ENCODE results near the gene ATRIP.

ATRIP gene

GRCh38 chr3:48446043-48446424, 503 bp upstream of the ATRIP start:
- H3K79me2 ChIP-seq (ENCODE audit: control insufficient read depth, insufficient read depth, low read length, poor library complexity) = no peaks in the 10 kb centered on the region
- H2BK12ac ChIP-seq (ENCODE audit: low read length) = no peak overlapping the region
- H3K18ac ChIP-seq (ENCODE audit: low read length) = no peak overlapping the region
- H2AFZ ChIP-seq (ENCODE audit: insufficient read depth, low read length, poor library complexity) = peak overlapping the region; percentile 64
- H3K4me3 ChIP-seq (ENCODE audit: low read depth, low read length) = peak overlapping the region; percentile 87
- peak overlapping the region; percentile 81 for H3K4me2 ChIP-seq (ENCODE audit: low read length)
- H3K14ac ChIP-seq (ENCODE audit: low read length) = peak overlapping the region; percentile 33
- no CpG with 5 or more reads among the region's 6 CpGs for WGBS (ENCODE audit: extremely low coverage, insufficient coverage, insufficient read length)
- H3K4ac ChIP-seq (ENCODE audit: low read depth, low read length) = peak overlapping the region; percentile 41
- no peak overlapping the region for H2BK5ac ChIP-seq (ENCODE audit: low read depth, low read length, poor library complexity)
- H4K91ac ChIP-seq (ENCODE audit: low read depth, low read length) = peak overlapping the region; percentile 21
- no peak overlapping the region for H3K23ac ChIP-seq (ENCODE audit: low read length)
- H4K12ac ChIP-seq (ENCODE audit: low read depth, low read length) = peak overlapping the region; percentile 56
- peaks cover 17 to 22% of the 10 kb centered on the region in 2 experiments for H3K36me3 ChIP-seq (ENCODE audit: control insufficient read depth in 1 of 2, insufficient read depth in 2 of 2, low read length in 2 of 2)
- H3K27ac ChIP-seq (ENCODE audit: low read depth, low read length) = no peak overlapping the region
- peaks cover 9 to 10% of the 10 kb centered on the region in 2 experiments for H3K4me1 ChIP-seq (ENCODE audit: control insufficient read depth in 1 of 2, insufficient read depth in 2 of 2, low read length in 2 of 2)
- no peaks in the 10 kb centered on the region for H3K27me3 ChIP-seq (ENCODE audit: insufficient read depth, low read length)
- H2BK120ac ChIP-seq (ENCODE audit: insufficient read depth, low read length, poor library complexity) = no peak overlapping the region
- peak overlapping the region; percentile 84 for H4K8ac ChIP-seq (ENCODE audit: low read depth, low read length)
- DNase-seq = no peak
- H3K9ac ChIP-seq (ENCODE audit: low read length) = peak overlapping the region; percentile 6
- H3K79me1 ChIP-seq (ENCODE audit: low read length) = peaks cover 1% of the 10 kb centered on the region
- H2AK5ac ChIP-seq (ENCODE audit: low read length) = no peak overlapping the region
- no peaks in the 10 kb centered on the region for H3K9me3 ChIP-seq (ENCODE audit: insufficient read depth, low read depth, low read length)

- Histone ChIP-seq H3K9ac (ENCODE audit: low read length) (no peak overlapping the region), H3K9me3 (ENCODE audit: insufficient read depth, low read depth, low read length) (no peaks in the 10 kb centered on the region), H3K4ac (ENCODE audit: low read depth, low read length) (no peak overlapping the region), H3K18ac (ENCODE audit: low read length) (no peak overlapping the region), H3K4me1 (ENCODE audit: control insufficient read depth in 1 of 2, insufficient read depth in 2 of 2, low read length in 2 of 2) (peaks cover 3 to 5% of the 10 kb centered on the region in 2 experiments), H4K12ac (ENCODE audit: low read depth, low read length) (no peak overlapping the region), H2AFZ (ENCODE audit: insufficient read depth, low read length, poor library complexity) (no peak overlapping the region), H2BK120ac (ENCODE audit: insufficient read depth, low read length, poor library complexity) (no peak overlapping the region), H2BK12ac (ENCODE audit: low read length) (no peak overlapping the region), H2BK5ac (ENCODE audit: low read depth, low read length, poor library complexity) (no peak overlapping the region), H3K14ac (ENCODE audit: low read length) (no peak overlapping the region), H3K79me2 (ENCODE audit: control insufficient read depth, insufficient read depth, low read length, poor library complexity) (no peaks in the 10 kb centered on the region), H4K91ac (ENCODE audit: low read depth, low read length) (no peak overlapping the region), H2AK5ac (ENCODE audit: low read length) (no peak overlapping the region), H3K4me3 (ENCODE audit: low read depth, low read length) (no peak overlapping the region), H3K27me3 (ENCODE audit: insufficient read depth, low read length) (no peaks in the 10 kb centered on the region), H3K36me3 (ENCODE audit: control insufficient read depth in 1 of 2, insufficient read depth in 2 of 2, low read length in 2 of 2) (peaks cover 17 to 29% of the 10 kb centered on the region in 2 experiments), H3K27ac (ENCODE audit: low read depth, low read length) (no peak overlapping the region), H3K23ac (ENCODE audit: low read length) (no peak overlapping the region), H3K4me2 (ENCODE audit: low read length) (no peak overlapping the region), H4K8ac (ENCODE audit: low read depth, low read length) (no peak overlapping the region), H3K79me1 (ENCODE audit: low read length) (peaks cover 1% of the 10 kb centered on the region)
- WGBS (ENCODE audit: extremely low coverage, insufficient coverage, insufficient read length) = no CpG with 5 or more reads among the region's 1 CpG
- no peak for DNase-seq
Observed at GRCh38 chr3:48451270-48451669, 4.7 kb downstream of the ATRIP start.

GRCh38 chr3:48456456-48456855, 9.9 kb downstream of the ATRIP start:
- no peaks in the 10 kb centered on the region for H3K79me2 ChIP-seq (ENCODE audit: control insufficient read depth, insufficient read depth, low read length, poor library complexity)
- H2BK120ac ChIP-seq (ENCODE audit: insufficient read depth, low read length, poor library complexity) = no peak overlapping the region
- H3K23ac ChIP-seq (ENCODE audit: low read length) = no peak overlapping the region
- H3K4me1 ChIP-seq (ENCODE audit: control insufficient read depth in 1 of 2, insufficient read depth in 2 of 2, low read length in 2 of 2) = peaks cover 8% of the 10 kb centered on the region in 2 experiments
- H3K14ac ChIP-seq (ENCODE audit: low read length) = no peak overlapping the region
- H4K91ac ChIP-seq (ENCODE audit: low read depth, low read length) = no peak overlapping the region
- peaks cover 35 to 57% of the 10 kb centered on the region in 2 experiments for H3K36me3 ChIP-seq (ENCODE audit: control insufficient read depth in 1 of 2, insufficient read depth in 2 of 2, low read length in 2 of 2)
- no peaks in the 10 kb centered on the region for H3K27me3 ChIP-seq (ENCODE audit: insufficient read depth, low read length)
- no peak overlapping the region for H4K12ac ChIP-seq (ENCODE audit: low read depth, low read length)
- H2BK12ac ChIP-seq (ENCODE audit: low read length) = no peak overlapping the region
- no peak for DNase-seq
- H3K27ac ChIP-seq (ENCODE audit: low read depth, low read length) = no peak overlapping the region
- peaks cover 1% of the 10 kb centered on the region for H3K79me1 ChIP-seq (ENCODE audit: low read length)
- no peak overlapping the region for H3K18ac ChIP-seq (ENCODE audit: low read length)
- WGBS (ENCODE audit: extremely low coverage, insufficient coverage, insufficient read length) = no CpG with 5 or more reads among the region's 1 CpG
- H3K4ac ChIP-seq (ENCODE audit: low read depth, low read length) = no peak overlapping the region
- H4K8ac ChIP-seq (ENCODE audit: low read depth, low read length) = no peak overlapping the region
- no peak overlapping the region for H3K9ac ChIP-seq (ENCODE audit: low read length)
- H2AFZ ChIP-seq (ENCODE audit: insufficient read depth, low read length, poor library complexity) = no peak overlapping the region
- no peak overlapping the region for H3K4me2 ChIP-seq (ENCODE audit: low read length)
- H3K4me3 ChIP-seq (ENCODE audit: low read depth, low read length) = no peak overlapping the region
- H2AK5ac ChIP-seq (ENCODE audit: low read length) = no peak overlapping the region
- no peak overlapping the region for H2BK5ac ChIP-seq (ENCODE audit: low read depth, low read length, poor library complexity)
- H3K9me3 ChIP-seq (ENCODE audit: insufficient read depth, low read depth, low read length) = no peaks in the 10 kb centered on the region

GRCh38 chr3:48459331-48459730, 12.8 kb downstream of the ATRIP start:
- H3K36me3 ChIP-seq (ENCODE audit: control insufficient read depth in 1 of 2, insufficient read depth in 2 of 2, low read length in 2 of 2) = peaks cover 30 to 51% of the 10 kb centered on the region in 2 experiments
- H4K12ac ChIP-seq (ENCODE audit: low read depth, low read length) = no peak overlapping the region
- no peak overlapping the region for H3K27ac ChIP-seq (ENCODE audit: low read depth, low read length)
- H3K14ac ChIP-seq (ENCODE audit: low read length) = no peak overlapping the region
- H3K4ac ChIP-seq (ENCODE audit: low read depth, low read length) = no peak overlapping the region
- no peak overlapping the region for H4K8ac ChIP-seq (ENCODE audit: low read depth, low read length)
- H2AK5ac ChIP-seq (ENCODE audit: low read length) = no peak overlapping the region
- no peak overlapping the region for H3K4me2 ChIP-seq (ENCODE audit: low read length)
- no peaks in the 10 kb centered on the region for H3K9me3 ChIP-seq (ENCODE audit: insufficient read depth, low read depth, low read length)
- no peak overlapping the region for H2BK5ac ChIP-seq (ENCODE audit: low read depth, low read length, poor library complexity)
- H4K91ac ChIP-seq (ENCODE audit: low read depth, low read length) = no peak overlapping the region
- peak; percentile 97 for DNase-seq
- H3K23ac ChIP-seq (ENCODE audit: low read length) = no peak overlapping the region
- peaks cover 1% of the 10 kb centered on the region for H3K79me1 ChIP-seq (ENCODE audit: low read length)
- no peak overlapping the region for H3K9ac ChIP-seq (ENCODE audit: low read length)
- H3K27me3 ChIP-seq (ENCODE audit: insufficient read depth, low read length) = no peaks in the 10 kb centered on the region
- H2BK12ac ChIP-seq (ENCODE audit: low read length) = no peak overlapping the region
- H3K18ac ChIP-seq (ENCODE audit: low read length) = no peak overlapping the region
- H3K4me1 ChIP-seq (ENCODE audit: control insufficient read depth in 1 of 2, insufficient read depth in 2 of 2, low read length in 2 of 2) = peaks cover 8% of the 10 kb centered on the region in 2 experiments
- H3K79me2 ChIP-seq (ENCODE audit: control insufficient read depth, insufficient read depth, low read length, poor library complexity) = no peaks in the 10 kb centered on the region
- H2AFZ ChIP-seq (ENCODE audit: insufficient read depth, low read length, poor library complexity) = no peak overlapping the region
- H2BK120ac ChIP-seq (ENCODE audit: insufficient read depth, low read length, poor library complexity) = no peak overlapping the region
- H3K4me3 ChIP-seq (ENCODE audit: low read depth, low read length) = no peak overlapping the region
- no CpG with 5 or more reads among the region's 3 CpGs for WGBS (ENCODE audit: extremely low coverage, insufficient coverage, insufficient read length)

Measured in trophoblast cell (in vitro differentiated cells and primary cell).